ENCODE measurements around the gene RAI1.

Gene RAI1

DNA sequence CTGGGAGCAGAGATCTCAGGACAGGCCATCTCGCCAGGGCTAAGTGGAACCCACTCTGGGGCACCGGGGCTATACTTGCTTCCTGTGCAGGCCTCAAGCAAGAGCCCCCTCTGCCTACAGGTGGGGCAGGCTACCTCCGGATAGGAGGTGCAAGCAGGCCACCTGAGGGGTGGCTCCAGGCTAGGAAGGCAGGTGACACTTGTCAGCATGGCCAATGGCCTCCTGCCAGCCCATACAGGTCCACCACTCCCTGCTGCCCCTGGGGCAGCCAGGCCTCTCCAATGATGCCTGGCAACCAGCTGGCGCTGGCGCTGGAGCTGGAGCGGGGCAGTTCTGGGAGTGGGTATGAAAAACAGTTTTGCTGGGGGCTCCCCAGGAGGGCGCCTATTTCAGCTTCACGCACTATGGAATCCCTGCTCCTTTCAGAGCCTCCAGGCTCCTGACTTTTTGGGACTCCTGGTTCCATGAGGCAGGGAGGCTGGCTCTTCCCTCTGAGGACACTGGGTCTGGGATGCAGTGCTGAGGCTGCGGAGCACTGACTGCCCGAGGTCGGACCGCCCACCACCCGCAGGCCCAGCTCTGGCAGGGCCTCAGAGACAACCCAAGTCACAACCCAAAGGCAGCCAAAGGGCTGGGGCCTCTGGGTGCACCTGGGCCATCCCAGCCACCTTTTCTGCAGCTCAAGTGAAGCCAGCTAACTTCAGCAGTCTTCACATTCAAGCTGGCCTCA is 164.0 kb downstream of the RAI1 start:
- TF ChIP-seq, protein P1, sequence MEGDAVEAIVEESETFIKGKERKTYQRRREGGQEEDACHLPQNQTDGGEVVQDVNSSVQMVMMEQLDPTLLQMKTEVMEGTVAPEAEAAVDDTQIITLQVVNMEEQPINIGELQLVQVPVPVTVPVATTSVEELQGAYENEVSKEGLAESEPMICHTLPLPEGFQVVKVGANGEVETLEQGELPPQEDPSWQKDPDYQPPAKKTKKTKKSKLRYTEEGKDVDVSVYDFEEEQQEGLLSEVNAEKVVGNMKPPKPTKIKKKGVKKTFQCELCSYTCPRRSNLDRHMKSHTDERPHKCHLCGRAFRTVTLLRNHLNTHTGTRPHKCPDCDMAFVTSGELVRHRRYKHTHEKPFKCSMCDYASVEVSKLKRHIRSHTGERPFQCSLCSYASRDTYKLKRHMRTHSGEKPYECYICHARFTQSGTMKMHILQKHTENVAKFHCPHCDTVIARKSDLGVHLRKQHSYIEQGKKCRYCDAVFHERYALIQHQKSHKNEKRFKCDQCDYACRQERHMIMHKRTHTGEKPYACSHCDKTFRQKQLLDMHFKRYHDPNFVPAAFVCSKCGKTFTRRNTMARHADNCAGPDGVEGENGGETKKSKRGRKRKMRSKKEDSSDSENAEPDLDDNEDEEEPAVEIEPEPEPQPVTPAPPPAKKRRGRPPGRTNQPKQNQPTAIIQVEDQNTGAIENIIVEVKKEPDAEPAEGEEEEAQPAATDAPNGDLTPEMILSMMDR (IDR thresholded peaks at IDR 0.05): no peak

DNA sequence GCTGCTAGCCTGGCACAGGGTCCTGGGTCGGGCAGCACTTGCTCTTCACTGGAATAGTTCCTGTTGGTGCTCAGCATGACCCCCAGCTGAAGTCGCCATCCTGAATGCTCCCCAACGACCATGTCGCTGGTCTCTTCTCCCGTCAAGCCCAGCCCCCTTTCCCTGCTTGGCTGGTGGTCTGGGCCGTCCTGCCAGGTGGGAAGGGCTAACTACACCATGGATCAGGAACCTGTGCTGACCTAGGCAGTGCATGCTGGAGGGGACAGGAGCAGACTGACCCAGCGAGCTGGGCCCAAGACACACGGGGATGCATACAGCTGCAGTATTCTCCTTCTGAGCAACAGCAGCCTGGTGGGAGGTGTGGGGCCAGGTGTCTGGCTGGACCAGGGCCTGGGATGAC is 164.7 kb downstream of the RAI1 start:
- TF ChIP-seq, protein P1 (IDR thresholded peaks at IDR 0.05): no peak

DNA sequence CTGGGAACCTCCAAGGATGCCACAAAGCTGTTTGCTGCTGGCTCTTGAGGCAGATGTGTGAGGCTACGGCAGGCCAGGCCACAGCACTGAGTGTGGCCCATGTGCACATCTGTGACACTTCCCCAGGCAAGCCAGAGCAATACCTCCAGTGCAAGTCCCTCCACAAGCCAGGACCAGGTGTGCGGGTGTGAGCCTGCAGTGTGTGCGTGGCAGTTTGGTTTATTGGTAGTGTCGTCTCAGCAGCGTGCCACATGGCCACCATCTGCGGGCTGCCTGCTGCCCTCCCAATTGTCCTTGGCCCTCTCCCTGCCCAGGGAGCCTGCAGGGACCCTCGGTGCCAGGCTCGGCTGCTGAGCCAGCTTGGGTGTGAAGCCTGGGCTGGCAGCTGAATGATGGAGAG is 165.4 kb downstream of the RAI1 start:
- TF ChIP-seq, protein P1 (IDR thresholded peaks at IDR 0.05): no peak

DNA sequence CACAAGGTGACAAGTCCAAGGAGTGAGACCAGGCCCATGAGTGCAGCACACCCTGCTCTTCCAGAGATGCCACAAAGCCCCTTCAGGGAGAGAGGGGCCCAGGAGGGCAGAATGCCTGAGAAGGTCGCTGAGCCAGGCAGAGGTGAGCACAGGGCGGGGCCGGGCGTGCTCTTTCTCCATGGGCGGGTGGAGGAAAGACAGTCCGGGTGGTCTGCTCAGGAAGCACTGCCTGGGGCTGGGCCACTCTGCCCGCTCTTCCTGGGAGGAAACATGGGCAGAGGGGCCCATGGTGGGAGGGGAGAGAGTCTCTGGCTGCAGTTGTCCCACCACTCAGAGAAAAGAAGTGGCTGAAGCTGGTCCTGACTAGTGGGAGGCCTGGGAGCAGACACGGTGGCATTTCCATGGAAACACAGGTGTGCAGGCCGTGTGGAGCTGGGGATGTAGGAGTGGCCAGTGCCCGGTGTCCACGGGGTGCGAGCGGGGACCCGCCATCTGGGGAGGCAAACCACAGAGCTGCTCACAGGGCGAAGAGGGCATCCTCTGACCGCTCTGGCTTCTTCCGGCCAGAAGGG is 165.9 kb downstream of the RAI1 start:
- TF ChIP-seq, protein P1 (IDR thresholded peaks at IDR 0.05): no peak

DNA sequence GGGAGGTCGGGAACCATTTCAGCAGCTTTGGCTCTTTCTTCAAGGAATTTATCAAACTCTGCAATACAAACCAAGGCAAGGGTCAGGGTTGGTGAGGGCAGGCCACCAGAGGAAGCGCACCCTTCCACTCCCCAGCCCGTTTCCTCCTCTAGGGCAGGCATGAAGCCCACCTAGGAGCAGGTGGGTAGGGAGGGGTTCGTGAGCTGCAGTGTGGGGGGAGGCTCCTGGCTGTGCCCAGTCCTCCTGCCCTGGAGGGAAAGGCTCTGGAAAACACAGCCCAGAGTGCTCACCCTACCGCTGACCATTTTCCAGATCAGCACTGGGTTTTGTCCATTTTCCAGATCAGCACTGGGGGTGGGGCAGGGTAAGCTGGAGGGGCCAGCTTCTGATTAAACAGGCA is 166.5 kb downstream of the RAI1 start:
- TF ChIP-seq, protein P1 (IDR thresholded peaks at IDR 0.05): no peak

DNA sequence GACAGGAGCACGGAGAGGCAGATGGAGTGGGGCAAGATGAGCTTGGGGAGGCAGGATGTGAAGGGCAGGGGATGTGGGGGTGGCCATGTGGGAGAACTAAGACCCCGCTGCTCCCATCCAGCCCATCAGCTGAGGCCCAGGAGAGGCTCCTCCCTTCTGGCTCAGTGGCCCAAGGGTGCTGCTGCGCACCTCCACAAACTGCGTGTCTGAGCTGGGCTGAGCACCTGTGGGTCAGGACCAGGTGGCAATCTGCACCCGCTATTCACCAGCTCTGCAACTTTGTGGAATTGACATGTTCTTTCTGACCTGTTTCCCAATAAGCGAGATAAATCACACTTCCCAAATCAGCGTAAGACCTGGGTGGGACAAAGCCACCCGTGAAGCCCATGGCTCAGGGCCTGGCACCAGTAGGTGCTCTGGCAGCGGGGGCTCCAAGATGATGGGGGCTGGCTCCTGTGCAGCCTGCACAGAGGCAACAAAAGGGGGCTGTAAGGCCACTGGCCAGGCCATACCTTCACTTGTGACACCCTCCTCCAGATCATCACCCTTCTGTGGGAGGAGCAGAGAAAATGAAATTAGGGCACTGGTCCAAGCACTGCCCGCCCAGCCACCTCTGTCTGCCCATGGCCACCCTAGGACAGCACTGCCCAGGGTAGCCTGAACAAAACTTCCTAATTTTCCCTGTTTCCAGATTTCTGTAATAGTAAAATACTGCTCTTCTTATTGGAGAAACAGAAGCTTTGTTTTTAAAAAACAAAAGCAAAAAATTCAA is 167.2 kb downstream of the RAI1 start:
- TF ChIP-seq, protein P1 (IDR thresholded peaks at IDR 0.05): no peak

DNA sequence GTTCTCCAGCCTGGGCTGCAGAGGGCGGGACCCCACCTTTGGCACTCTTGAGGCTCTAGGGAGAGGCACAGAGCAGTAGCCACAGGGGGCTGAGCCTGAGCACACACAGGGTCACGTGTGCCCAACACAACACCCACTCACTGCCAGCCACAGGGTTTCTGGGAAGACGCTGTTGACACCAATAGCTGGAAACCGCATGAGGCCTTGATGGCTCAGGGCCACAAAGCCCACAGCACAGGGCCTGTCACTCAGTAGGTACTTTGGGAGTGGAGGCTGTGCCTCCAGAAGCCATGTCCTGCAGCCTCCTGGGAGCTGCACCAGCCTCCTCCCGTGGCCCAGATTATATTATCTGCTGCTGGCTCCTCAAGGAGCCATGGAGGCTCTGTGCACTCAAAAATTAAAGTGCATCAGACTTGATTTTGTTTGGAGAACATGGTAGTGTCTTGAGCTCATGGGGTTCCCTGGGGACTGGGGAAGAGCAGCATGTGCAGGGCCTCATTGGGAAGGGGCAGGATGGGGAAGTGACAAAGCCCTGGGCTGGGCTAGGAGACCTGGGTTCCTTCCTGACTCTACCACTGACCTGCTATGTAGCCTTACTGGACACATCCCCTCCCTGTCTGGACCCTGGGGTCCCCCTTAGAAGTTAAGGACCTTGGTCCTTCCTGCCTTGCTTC is 168.0 kb downstream of the RAI1 start:
- TF ChIP-seq, protein P1 (IDR thresholded peaks at IDR 0.05): no peak

Data from LNCAP (cell line).